GM12878 (cell line): Measurements from ENCODE around the gene KRTAP5-11.

Source experiments
- CHD4 ChIP-seq: fragments of 200-600 bp; sonication (generic); IDR thresholded peaks from 2 replicates; pipeline ENCODE4 v1.6.1; 2016; ENCODE audit warnings: mild to moderate bottlenecking
- EZH2 ChIP-seq: IDR thresholded peaks from 2 replicates; pipeline ENCODE4 v1.6.1; 2012; ENCODE audit warnings: low read depth, mild to moderate bottlenecking, control low read depth, inconsistent platforms, low read length, borderline replicate concordance; ENCODE audit not compliant: control insufficient read depth
- NFYA ChIP-seq: IDR thresholded peaks from 2 replicates; pipeline ENCODE4 v1.6.1; 2011; ENCODE audit warnings: low read depth, mild to moderate bottlenecking, low read length, improper control_type of control experiment, borderline replicate concordance
- TF ChIP-seq, protein P1 (sequence below): fragments of 450-650 bp; IDR thresholded peaks from 2 replicates; pipeline ENCODE4 v1.6.1; 2016; ENCODE audit warnings: mild to moderate bottlenecking

DNA sequence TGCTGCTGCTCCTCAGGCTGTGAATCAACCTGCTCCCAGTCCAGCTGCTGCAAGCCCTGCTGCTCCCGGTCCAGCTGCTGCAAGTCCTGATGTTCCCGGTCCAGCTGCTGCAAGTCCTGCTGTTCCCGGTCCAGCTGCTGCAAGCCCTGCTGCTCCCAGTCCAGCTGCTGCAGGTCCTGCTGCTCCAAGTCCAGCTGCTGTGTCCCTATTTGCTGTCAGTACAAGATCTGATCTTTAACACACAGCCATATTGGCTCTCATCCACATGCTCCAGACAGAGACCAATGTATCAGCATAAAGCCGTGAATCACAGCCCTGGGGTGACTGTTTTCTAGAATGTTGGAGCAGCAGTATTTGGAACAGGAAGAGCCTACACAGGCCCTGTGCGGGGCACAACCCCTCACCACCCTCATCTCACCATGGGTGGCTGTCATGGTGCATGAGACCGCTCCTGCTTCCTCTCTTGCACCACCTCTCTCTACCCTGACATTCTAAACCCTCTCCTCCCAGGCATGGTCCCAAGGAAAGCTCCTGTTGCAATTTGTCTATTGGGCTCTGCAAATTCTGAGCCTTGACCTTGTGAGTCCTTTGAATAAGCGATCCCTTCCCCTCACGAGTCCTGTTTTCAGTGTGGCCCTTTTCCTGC, 13.8 kb downstream of the KRTAP5-11 start:
- no peak for TF ChIP-seq EZH2
- TF ChIP-seq CHD4 = no peak
- no peak for TF ChIP-seq NFYA
- TF ChIP-seq, protein P1, sequence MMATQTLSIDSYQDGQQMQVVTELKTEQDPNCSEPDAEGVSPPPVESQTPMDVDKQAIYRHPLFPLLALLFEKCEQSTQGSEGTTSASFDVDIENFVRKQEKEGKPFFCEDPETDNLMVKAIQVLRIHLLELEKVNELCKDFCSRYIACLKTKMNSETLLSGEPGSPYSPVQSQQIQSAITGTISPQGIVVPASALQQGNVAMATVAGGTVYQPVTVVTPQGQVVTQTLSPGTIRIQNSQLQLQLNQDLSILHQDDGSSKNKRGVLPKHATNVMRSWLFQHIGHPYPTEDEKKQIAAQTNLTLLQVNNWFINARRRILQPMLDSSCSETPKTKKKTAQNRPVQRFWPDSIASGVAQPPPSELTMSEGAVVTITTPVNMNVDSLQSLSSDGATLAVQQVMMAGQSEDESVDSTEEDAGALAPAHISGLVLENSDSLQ = no peak
